ENCODE measurements around the gene AMOT. TPM values are rescaled to one million over a fixed set of nuclear protein-coding genes. Genes with fewer than 3 reads are reported as not detected.

AMOT gene
- total and polyA plus RNA-seq, 10 of the 15 experiments (the other 5 are each of a cell fraction or from before 2014, with no cell fraction given): 0.92 to 14.5 (median 2.9) TPM

- TF ChIP-seq RELA (IDR thresholded peaks at IDR 0.05; ENCODE audit: borderline replicate concordance, partially characterized antibody): no peak
Observed at GRCh38 chrX:112846782-112847181, 6.2 kb upstream of the AMOT start (continued).

DNA sequence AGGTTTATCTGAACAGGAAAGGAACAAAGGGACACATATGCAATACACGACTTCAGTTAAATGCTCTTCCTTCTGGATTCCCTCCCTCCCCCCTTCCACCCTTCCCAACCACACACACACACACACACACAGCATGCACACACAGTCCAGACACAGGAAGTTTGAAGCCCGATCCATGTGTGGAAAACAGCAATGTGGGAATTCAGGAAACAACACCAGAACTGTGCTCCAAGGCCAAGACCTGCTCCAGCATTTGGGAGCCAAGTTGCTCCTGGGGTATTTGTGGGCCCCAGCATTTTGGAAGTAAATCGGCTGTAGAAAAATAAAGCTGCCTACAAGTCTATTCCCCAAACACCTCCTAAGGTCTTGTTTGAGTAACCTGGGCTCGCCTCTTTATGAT lies 5.6 kb upstream of the AMOT start:
- ChIA-PET POLR2A (no interaction called here), RAD21 (ENCODE audit: unreplicated experiment) (no interaction called here), SMC1A (ENCODE audit: uncharacterized antibody, unreplicated experiment) (no interaction called here), CTCF (no interaction called here)
- Histone ChIP-seq H3K9me3 (replicated peaks; ENCODE audit: control insufficient read depth, insufficient read depth, low read length) (no peaks in the 10 kb centered on the region), H3K27ac (ENCODE audit: control insufficient read depth, insufficient read depth) (no peak overlapping the region), H3K79me2 (ENCODE audit: control insufficient read depth, insufficient read depth, low read length) (no peaks in the 10 kb centered on the region), H3K4me3 (no peak overlapping the region), H3K4me1 (ENCODE audit: control insufficient read depth, insufficient read depth, low read length) (peaks cover 8% of the 10 kb centered on the region), H4K20me1 (ENCODE audit: control insufficient read depth, insufficient read depth) (no peaks in the 10 kb centered on the region), H3K27me3 (replicated peaks in 1 of 2; ENCODE audit: control insufficient read depth in 2 of 2, insufficient read depth in 2 of 2, low read length in 1 of 2) (no peaks in the 10 kb centered on the region), H3K9ac (ENCODE audit: control insufficient read depth, insufficient read depth, low read length) (no peak overlapping the region), H3K36me3 (ENCODE audit: control insufficient read depth in 2 of 2, insufficient read depth in 2 of 2, low read length in 1 of 2) (no peaks in the 10 kb centered on the region), H2AFZ (ENCODE audit: control insufficient read depth, low read depth, low read length) (no peak overlapping the region), H3K4me2 (ENCODE audit: control insufficient read depth, insufficient read depth) (no peak overlapping the region)
- in situ Hi-C loops (cut with MboI) (loop anchor here (10.0 kb wide), 1 partner anchor 201 kb away; no protein-coding TSS in a partner anchor), intact Hi-C loops (cut with micrococcal nuclease; ENCODE audit: unreplicated experiment) (no loop called here)
- FAIRE-seq (no peak), DNase-seq (ENCODE audit: low read depth, low spot score) (no peak), ATAC-seq (no peak)
- BruUV-seq (replicated peaks): no TSS peak
- WGBS (ENCODE audit: insufficient coverage, insufficient replicate concordance, low lambda C conversion rate, missing lambda C conversion rate): 62% methylated on average over 4 of the region's 4 CpGs
- TF ChIP-seq SUZ12 (IDR thresholded peaks at IDR 0.05; ENCODE audit: unreplicated experiment): no peak

- H3K36me3 ChIP-seq (ENCODE audit: control insufficient read depth in 2 of 2, insufficient read depth in 2 of 2, low read length in 1 of 2): no peaks in the 10 kb centered on the region
- ATAC-seq: peak; percentile 27
- RAD21 ChIA-PET (ENCODE audit: unreplicated experiment): no interaction called here
- FAIRE-seq: no peak
- CTCF ChIA-PET: interaction anchor here (0.6 to 0.8 kb wide), 2 partner anchors 10 to 158 kb away, joined by 4 read pairs; no protein-coding TSS in a partner anchor
- H3K4me1 ChIP-seq (ENCODE audit: control insufficient read depth, insufficient read depth, low read length): no peaks in the 10 kb centered on the region; the same call in 1 of the 2 replicates
- H3K27ac ChIP-seq (ENCODE audit: control insufficient read depth, insufficient read depth): no peak overlapping the region
- WGBS (ENCODE audit: insufficient coverage, insufficient replicate concordance, low lambda C conversion rate, missing lambda C conversion rate): 61% methylated on average over 6 of the region's 6 CpGs
- SMC1A ChIA-PET (ENCODE audit: uncharacterized antibody, unreplicated experiment): interaction anchor here (3.7 kb wide), 1 partner anchor 8 kb away, joined by 20 read pairs; no protein-coding TSS in a partner anchor
- no peaks in the 10 kb centered on the region for H3K27me3 ChIP-seq (replicated peaks in 1 of 2; ENCODE audit: control insufficient read depth in 2 of 2, insufficient read depth in 2 of 2, low read length in 1 of 2)
- no peak for DNase-seq (ENCODE audit: low read depth, low spot score)
- no peak overlapping the region for H3K4me3 ChIP-seq
- no peaks in the 10 kb centered on the region for H4K20me1 ChIP-seq (ENCODE audit: control insufficient read depth, insufficient read depth)
- no peak overlapping the region for H2AFZ ChIP-seq (ENCODE audit: control insufficient read depth, low read depth, low read length)
- H3K9me3 ChIP-seq (replicated peaks; ENCODE audit: control insufficient read depth, insufficient read depth, low read length): no peaks in the 10 kb centered on the region
- in situ Hi-C loops (cut with MboI): loop anchor here (10.0 kb wide), 1 partner anchor 199 kb away; no protein-coding TSS in a partner anchor
- BruUV-seq (replicated peaks): no TSS peak
- H3K9ac ChIP-seq (ENCODE audit: control insufficient read depth, insufficient read depth, low read length): no peak overlapping the region
- no peak overlapping the region for H3K4me2 ChIP-seq (ENCODE audit: control insufficient read depth, insufficient read depth)
- intact Hi-C loops (cut with micrococcal nuclease; ENCODE audit: unreplicated experiment): loop anchor here (5.0 kb wide), 1 partner anchor 167 kb away; the partner anchor contains the start of gene LHFPL1
- POLR2A ChIA-PET: no interaction called here
- H3K79me2 ChIP-seq (ENCODE audit: control insufficient read depth, insufficient read depth, low read length): no peaks in the 10 kb centered on the region
- TF ChIP-seq SUZ12 (IDR thresholded peaks at IDR 0.05; ENCODE audit: unreplicated experiment): no peak
- TF ChIP-seq JUNB (IDR thresholded peaks at IDR 0.05): peak; percentile 60
- no peak for TF ChIP-seq STAT1 (conservative IDR thresholded peaks at IDR 0.05)
- no peak for TF ChIP-seq RELA (IDR thresholded peaks at IDR 0.05; ENCODE audit: borderline replicate concordance, partially characterized antibody)
- TF ChIP-seq PML (IDR thresholded peaks at IDR 0.05; ENCODE audit: low read length): no peak
- TF ChIP-seq EED (IDR thresholded peaks at IDR 0.05; ENCODE audit: low read depth): no peak
- no peak for TF ChIP-seq ZBED1 (IDR thresholded peaks at IDR 0.05; ENCODE audit: borderline replicate concordance)
- TF ChIP-seq NRF1 (conservative IDR thresholded peaks at IDR 0.05; ENCODE audit: low read depth, low read length): no peak
- no peak for TF ChIP-seq PRDM15 (CRISPR knock-in tag; IDR thresholded peaks at IDR 0.05)
- TF ChIP-seq SUPT20H (IDR thresholded peaks at IDR 0.05; ENCODE audit: borderline replicate concordance, control insufficient read depth, low read depth, low read length): no peak
- TF ChIP-seq MTA3 (IDR thresholded peaks at IDR 0.05; ENCODE audit: borderline replicate concordance, low read length): no peak
Observed at GRCh38 chrX:112844250-112844649, 3.6 kb upstream of the AMOT start.
